Activated CD4-positive, alpha-beta T cell treated with anti-CD3 and anti-CD28 coated beads, Interleukin-2, Interleukin-4, amounts not matched to agents 100 ng/mL and 50 ng/mL, durations not matched to agents 16 hours and 8 hours (primary cell): ENCODE data around the gene PPP4R3A.
"Not testable (repeated sequence)": the region's sequence is repeated elsewhere in the genome, so short reads cannot be mapped to it uniquely, and the experiment has no call there.

Source experiments
- DNase-seq: peaks from one replicate; pipeline ENCODE4 v3.0.0-alpha.2; 2020; ENCODE audit warnings: low spot score

PPP4R3A gene

GRCh38 chr14:91510171-91511042, at the start of gene PPP4R3A:
Gene PPP4R3A (minus strand): TSS chr14:91510310. CDS start chr14:91509647, 663 bp downstream.
- peak; percentile 93 for DNase-seq

DNA sequence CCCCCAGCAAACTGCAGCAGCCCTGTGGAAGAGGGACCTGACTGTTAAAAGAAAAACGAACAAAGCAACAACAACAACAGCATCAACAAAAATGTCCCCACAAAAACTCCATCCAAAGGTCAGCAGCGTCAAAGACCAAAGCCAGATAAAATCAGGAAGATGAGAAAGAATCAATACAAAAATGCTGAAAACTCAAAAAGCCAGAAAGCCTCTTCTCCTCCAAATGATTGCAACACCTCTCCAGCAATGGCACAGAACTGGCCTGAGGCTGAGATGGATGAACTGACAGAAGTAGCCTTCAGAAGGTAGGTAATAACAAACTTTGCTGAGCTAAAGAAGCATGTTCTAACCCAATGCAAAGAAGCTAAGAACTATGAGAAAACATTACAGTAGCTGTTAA, 45.4 kb upstream of the PPP4R3A start:
- no peak for DNase-seq

GRCh38 chr14:91554535-91555332, 44.6 kb upstream of the PPP4R3A start:
- no peak for DNase-seq

DNA sequence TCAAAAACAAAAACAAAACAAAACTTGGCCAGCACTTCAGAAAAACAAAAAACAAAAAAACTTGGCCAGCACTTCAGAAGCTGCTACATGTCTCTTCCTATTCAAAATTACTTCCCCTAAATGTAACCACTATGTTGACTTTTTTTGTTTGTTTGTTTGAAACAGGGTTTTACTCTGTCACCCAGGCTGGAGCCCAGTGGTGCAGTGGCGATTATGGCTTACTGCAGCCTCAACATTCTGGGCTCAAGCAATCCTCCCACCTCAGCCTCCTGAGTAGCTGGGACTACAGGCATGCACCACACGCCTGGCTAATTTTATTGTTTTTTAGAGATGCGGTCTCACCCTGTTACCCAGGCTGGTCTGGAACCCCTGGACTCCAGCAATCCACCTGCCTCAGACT, 38.0 kb upstream of the PPP4R3A start:
- DNase-seq: no peak

DNA sequence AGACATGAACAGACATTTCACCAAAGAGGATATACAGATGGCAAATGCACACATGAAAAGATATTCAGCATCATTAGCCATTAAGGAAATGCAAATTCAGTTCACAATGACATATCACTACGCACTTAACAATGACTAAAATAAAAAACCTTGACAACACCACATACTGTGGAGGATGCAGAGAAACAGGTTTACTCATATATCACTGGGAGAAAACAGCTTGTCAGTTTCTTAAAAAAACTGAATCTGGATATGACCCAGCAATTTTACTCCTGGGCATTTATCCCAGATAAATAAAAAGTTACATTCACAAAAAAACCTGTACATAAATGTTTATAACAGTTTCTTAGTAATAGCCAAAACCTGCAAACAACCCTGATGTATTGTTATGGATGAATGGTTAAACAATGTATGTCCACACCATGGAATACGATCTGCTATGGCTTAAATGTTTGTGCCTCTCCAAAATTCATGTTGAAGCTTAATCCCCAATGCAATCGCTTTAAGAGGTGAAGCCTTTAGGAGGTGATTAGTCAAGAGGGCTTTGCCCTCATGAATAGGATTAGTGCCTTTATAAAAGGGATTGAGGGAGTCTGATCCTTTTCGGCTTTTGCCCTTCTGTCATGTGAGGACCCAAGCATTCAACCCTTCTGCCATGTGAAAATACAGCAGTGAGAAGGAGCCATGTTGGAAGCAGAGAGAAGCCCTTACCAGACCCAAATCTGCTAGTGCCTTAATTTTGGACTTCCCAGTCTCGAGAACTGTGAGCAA, 36.0 kb upstream of the PPP4R3A start:
- no peak for DNase-seq

GRCh38 chr14:91545204-91545603, 35.1 kb upstream of the PPP4R3A start:
- no peak for DNase-seq

DNA sequence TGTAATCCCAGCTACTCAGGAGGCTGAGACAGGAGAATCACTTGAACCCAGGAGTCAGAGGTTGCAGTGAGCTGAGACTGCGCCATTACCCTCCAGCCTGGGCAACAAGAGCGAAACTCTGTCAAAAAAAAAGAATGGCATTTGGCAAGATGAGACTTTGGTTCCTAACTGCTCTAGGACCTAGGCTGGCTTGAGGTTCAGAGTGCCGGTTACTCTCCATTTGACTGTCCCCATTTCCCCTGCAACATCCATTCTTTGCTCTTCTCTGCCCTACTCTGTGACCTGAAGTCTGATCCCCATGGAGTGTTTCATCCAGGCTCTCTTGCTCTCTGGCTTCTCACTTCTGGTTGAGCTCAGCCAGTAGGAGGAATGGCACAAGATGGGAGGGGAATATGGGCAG, 26.2 kb upstream of the PPP4R3A start:
- DNase-seq: no peak

DNA sequence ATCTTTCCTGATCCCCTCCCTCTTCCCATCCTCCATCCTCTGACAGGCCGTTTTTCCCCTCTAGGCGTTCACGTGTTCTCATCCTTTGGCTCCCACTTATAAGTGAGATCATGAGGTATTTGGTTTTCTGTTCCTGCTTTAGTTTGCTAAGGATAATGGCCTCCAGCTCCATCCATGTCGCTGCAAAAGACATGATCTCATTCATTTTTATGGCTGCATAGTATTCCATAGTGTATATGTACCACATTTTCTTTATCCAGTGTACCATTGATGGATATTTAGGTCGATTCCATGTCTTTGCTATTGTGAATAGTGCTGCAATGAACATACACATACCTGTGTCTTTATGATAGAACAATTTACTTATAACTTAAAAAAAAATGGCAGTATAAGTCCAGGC, 23.9 kb upstream of the PPP4R3A start:
- DNase-seq: not testable (repeated sequence)

DNA sequence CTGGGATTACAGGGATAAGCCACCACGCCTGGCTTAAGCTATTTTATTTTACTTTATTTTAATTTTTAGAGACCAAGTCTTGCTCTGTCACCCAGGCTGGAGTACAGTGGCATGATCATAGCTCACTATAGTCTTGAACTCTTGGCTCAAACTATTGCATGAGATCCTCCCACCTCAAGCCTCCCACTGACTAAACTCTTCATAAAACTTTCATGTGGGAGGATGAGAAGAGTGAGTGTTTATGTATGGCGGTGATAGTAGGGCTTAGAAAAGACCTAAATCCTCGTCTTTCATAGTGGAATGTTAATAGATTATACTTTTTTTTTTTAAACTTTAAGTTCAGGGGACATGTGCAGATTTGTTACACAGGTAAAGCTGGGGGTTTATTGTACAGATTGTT, 23.5 kb upstream of the PPP4R3A start:
- DNase-seq: no peak

DNA sequence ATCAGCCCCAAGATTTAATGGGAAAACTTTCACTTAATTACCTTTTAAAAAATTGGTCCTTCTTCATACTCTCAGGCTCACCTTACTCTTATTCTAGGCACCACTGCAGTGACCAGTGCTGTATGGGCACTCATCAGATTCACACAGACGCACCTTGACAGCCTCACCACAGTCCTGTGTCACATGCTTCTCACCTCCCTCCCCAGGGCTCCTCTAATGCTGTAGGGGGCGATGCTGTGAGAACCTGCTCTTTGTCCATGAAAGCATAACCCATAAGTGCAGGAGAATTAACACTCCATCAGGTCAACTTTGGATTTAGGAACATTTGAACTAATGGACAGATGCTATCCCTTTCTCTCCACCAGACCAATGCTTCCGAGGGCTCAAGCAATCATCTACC, 13.9 kb upstream of the PPP4R3A start:
- DNase-seq: no peak

GRCh38 chr14:91521061-91521640, 11.0 kb upstream of the PPP4R3A start:
- DNase-seq: no peak

DNA sequence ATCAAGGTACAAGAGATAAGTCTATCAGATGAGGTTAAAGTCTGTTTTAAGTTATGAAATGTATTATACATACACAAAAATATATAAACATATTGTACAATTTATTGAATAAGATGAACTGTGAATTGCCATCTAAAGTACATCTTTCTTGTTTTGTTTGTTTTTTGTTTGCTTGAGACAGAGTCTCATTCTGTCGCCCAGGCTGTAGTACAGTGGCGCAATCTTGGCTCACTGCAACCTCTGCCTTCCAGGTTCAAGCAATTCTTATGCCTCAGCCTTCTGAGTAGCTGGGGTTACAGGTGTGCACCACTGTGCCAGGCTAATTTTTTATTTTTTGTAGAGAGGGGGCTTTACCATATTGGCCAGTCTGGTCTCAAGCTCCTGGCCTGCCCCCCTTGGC, 10.0 kb upstream of the PPP4R3A start:
- no peak for DNase-seq

DNA sequence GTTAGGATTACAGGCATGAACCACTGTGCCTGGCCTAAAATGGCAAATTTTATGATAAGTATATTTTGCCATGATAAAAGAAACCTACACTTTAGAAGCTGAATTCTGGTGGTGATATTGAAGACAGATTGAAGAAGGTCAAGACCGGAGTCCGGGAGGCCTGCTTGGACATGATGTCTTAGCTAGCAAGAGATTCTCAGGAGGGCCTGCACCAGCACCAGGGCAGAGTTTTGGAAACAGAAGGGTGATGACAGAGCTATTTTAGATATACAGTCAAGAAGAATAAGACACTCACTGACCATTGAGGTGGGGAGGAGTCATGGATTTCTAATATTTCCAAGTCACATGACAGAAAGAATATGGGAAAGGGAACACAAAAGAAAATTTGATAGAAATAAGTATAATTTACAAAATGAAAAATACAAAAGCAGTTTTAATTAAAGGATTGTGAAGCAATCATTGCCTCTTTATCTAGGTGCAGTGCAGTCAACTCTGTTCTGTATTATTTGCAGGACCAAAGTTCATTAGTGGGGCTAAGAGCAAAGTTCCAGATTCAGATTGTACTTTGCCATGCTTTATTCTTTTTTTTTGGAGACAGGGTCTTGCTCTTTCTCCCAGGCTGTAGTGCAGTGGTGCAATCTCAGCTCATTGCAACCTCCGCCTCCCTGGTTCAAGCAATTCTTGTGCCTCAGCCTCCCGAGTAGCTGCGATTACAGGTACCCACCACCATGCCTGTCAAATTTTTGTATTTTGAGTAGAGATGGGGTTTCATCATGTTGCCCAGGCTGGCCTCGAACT, 9.3 kb upstream of the PPP4R3A start:
- DNase-seq: no peak

DNA sequence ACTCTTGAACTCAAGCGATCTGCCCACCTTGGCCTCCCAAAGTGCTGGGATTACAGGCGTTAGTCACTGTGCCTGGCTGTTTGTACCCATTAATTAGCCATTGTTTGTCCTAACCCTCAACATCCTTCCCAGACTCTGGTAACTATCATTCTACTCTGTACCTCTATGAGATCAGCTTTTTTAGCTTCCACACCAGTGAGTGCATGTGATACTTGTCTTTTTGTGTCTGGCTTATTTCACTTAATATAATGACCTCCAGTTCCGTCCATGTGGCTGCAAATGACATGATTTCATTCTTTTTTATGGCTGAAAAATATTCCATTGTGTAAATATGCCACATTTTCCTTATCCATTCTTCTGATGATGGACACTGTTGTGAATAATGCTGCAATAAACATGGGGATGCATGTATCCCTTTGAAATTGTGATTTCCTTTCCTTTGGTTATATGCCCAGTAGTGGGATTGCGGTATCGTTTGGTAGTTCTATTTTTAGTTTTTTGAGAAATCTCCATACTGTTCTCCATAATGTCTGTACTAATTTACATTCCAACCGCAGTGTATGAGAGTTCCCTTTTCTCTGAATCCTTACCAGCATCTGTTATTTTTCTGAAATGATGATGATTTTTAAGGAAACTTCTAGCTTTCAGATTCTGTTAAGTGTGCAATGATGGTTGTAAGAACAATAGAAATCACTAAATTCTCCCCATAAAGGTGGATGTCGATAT, 6.7 kb upstream of the PPP4R3A start:
- DNase-seq: no peak

- no peak for DNase-seq
Measured at GRCh38 chr14:91515979-91516378, 5.9 kb upstream of the PPP4R3A start.

DNA sequence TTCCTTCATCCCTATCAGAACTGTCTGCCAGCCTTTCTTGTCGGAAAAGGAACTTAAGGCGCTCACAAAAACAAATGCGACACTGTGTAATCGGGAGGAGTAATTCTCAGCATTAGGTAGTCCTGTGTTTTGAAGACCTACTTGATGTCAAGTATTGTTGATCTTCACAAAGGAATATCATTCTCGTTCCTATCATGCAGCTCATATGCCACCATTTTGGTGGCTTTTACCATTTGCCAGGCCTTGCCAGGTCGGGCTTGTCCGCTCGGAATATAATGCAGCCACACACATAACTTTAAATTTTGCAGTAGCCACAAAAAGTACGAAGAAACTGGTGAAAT, 903 bp upstream of the PPP4R3A start:
- no peak for DNase-seq

DNA sequence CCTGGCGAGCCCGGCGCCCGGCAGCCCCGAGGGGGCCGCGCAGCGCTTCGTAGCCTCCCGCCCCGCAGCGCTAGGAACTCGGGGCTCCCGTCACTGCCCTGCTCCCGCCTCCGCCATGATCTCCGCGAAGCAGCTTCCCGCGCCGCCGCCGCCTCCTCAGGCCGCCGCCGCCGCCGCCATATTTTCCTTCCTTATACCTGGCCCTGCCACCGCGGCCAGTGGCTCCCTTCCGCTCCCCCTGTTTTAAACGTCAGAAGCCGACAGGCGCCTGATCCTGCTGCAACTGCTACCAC, 286 bp downstream of the PPP4R3A start:
- no peak for DNase-seq

GRCh38 chr14:91509083-91509877, 830 bp downstream of the PPP4R3A start:
- DNase-seq: peak; percentile 32

DNA sequence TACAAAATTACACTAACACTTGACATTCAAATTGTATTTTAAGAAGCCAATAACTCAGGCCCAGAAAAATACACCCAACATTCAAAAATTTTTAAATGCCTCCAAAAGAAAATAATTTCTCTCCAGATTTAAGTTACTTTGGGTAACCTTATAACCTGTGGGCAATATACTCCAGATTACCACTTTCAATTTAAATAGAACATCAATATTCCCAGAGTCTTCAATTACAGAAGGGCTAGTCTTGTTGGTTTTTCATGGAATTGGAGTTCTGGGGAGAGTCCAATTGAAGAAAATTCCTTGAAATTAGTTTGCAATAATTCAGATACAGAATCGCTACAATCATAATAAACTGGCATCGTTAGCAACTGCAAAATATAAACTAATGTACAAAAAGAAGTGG, 2.0 kb downstream of the PPP4R3A start:
- DNase-seq: no peak

DNA sequence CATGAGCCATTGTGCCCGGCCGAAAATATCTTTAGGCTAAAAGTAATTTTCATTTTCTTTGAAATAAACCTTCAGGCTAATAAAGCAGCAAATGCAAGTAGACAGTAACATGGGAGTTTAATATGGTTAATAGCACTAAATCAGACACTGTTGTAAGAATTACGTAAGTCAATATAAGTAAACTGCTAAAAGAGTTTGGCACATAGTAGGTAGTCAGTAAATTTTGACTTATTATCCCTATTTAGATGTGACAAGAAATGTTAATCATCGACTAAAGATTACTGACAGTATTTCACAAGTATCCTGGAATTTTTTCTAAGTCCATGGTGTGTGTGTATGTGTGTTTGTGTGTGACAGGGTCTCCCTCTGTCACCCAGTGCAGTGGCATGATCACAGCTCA, 3.9 kb downstream of the PPP4R3A start:
- no peak for DNase-seq
